Amygdala (tissue), 56 donors: ENCODE results near the gene CSK.

Experiments used
- DNase-seq, 56 donors: peaks; one replicate each; lab custom pipeline; 2025; lab: John Stamatoyannopoulos, UW

CSK gene

GRCh38 chr15:74821091-74821789, 39.4 kb downstream of the CSK start:
- DNase-seq = no peak

GRCh38 chr15:74821790-74822158, 39.9 kb downstream of the CSK start:
- DNase-seq = no peak

GRCh38 chr15:74822233-74822632, 40.4 kb downstream of the CSK start:
- DNase-seq = no peak

- DNase-seq = no peak
Measured at GRCh38 chr15:74823324-74823723, 41.4 kb downstream of the CSK start.

DNA sequence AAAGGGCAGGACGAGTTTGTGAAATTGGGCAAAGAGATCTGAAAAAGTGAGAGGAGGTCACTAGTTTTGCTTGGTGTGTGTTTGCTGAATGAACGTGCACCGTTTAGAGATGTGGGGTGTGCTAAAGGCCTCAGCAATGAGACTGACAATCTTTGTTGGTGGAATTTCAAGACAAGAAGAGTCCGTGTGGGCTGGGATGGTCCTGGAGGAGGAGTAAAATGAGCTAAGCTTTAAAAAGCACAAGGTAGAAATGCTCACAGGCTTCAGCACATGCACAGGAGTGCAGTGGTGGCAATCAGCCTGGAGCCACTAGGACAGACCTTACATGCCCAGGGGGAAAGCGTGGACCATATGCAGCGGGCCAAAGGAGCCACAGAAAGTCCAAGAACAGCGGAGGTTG, 43.1 kb downstream of the CSK start:
- peak in 1 of 56 donors; percentile 6 for DNase-seq

- no peak for DNase-seq
Measured at GRCh38 chr15:74825866-74826265, 44.0 kb downstream of the CSK start.

DNA sequence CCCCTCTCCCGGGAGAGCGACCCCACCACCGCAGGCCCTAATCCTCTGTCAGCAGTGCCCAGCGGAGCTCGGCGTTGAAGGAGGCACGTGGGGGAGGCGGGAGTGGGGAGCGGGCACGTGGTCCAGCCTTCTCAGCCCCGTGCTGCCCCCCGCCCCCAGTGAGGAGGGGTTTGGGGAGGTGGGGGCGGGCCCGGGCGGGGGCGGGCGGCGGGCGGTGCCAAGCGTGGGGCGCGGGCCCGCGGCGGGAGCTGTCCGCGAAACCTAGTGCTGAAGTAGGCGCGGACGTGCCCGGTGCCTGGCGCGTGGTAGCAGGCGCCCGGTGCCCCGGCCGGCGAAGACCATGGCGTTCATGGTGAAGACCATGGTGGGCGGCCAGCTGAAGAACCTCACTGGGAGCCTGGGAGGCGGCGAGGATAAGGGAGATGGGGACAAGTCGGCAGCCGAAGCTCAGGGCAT, 44.5 kb downstream of the CSK start, which contains the start of gene CPLX3:
CPLX3 (plus strand) TSS at position 264 of the 456 bp plus-strand sequence; CDS start at position 341, 77 bp downstream.
- DNase-seq = peak in 13 of 56 donors; percentile 9 to 59 (median 30)

GRCh38 chr15:74826921-74827320, 45.0 kb downstream of the CSK start:
- DNase-seq = no peak

DNA sequence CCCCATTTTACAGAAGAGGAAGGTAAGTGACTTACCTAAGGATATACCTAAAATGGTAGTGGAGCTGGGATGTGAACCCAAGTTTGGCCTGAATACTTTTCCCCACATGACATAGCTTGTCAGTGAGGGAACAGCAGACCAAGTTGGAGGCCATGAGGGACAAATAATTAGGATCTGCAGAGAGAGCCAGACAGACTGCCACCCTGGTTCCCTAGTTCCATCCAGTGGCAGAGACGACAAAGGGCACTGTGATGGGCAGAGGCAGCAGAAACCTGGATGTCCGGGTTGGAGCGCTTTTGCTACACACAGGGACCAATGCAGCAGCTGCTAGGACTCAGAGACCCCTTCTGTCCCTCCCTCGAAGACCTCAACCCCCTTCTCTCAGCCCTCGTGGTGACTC, 45.7 kb downstream of the CSK start:
- DNase-seq = no peak

DNA sequence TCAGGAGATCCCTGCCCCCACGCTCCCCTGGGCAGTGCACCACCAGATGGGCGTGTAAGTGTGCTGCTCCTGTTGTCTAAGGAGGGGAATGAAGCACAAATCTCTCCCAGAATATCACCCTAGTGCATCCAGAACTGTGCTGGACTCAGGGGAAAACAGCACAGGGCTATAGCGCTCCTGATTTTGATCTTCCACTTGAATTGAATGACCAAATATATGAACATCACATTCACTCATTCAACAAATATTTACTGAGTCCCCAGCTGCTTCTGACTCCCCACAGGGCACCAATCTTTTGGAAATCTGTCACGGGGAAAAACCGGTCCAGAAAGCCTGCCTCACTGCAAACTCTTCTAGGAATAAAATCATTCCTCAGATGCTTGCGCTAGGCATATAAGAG, 47.0 kb downstream of the CSK start:
- DNase-seq = no peak

DNA sequence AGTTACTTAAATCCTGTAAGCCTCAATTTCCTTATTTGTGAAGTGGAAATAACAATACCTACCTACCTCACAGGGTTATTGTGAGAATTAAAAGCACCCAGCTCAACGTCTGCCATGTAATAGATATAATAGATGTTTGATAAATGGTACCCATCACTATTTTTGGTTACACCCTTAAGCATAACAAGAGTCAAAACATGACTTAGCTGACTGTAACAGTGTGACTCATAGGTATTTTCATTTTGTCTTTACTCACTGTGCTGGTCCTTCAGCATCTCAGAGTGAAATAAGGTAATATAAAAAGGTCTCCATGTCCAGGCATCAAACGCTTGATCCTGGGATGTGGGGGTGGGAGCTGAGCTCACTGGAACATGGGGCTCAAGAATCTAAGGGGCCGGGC, 47.6 kb downstream of the CSK start:
- DNase-seq = no peak

DNA sequence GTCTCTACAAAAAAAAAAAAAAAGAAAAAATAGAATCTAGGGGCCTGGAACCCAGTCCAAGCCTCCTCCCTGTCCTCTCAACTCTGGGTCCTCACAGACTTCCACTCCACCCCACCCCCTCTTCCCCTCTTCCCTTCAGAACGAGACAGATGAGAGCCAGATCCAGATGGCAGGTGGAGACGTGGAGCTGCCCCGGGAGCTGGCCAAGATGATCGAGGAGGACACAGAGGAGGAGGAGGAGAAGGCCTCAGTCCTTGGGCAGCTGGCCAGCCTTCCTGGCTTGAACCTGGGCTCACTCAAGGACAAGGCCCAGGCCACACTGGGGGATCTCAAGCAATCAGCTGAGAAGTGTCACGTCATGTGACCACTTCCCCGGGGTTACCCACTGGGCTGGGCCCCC, 48.1 kb downstream of the CSK start:
- no peak for DNase-seq

- DNase-seq = peak in 46 of 56 donors; percentile 7 to 79 (median 46)
Measured at GRCh38 chr15:74830868-74831267, 49.0 kb downstream of the CSK start.

GRCh38 chr15:74831813-74832495, 50.1 kb downstream of the CSK start:
- DNase-seq = no peak

GRCh38 chr15:74832826-74833225, 50.9 kb downstream of the CSK start:
- DNase-seq = no peak

- peak in 10 of 56 donors; percentile 12 to 57 (median 22) for DNase-seq
Measured at GRCh38 chr15:74833376-74834107, 51.7 kb downstream of the CSK start.

- peak in 15 of 56 donors; percentile 8 to 58 (median 19) for DNase-seq
Measured at GRCh38 chr15:74835312-74835823, 53.5 kb downstream of the CSK start.

GRCh38 chr15:74836846-74837245, 55.0 kb downstream of the CSK start:
- DNase-seq = no peak

- no peak for DNase-seq
Measured at GRCh38 chr15:74837482-74838136, 55.7 kb downstream of the CSK start.

DNA sequence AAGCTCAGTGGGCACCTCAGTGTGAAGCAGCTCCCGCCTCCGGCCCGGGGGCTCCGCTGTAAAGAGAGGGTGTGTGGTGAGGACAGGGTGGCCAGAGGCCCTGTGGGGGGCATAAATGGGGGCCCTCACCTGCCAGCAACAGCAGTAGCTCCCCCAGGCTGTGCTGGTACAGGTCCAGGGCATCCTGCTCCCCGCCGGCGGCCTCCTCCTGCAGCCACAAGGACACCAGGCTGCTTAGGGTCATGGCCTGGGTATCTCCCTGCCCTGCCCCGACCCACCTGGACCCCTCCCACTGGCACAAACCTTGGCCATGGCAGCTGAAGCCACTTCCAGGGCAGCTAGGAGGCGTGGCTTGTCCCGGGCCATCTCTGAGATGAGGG, 56.2 kb downstream of the CSK start:
- DNase-seq = no peak
